Astrocyte (in vitro differentiated cells and primary cell): ENCODE data around the gene LDHD.

Source experiments
- CTCF ChIP-seq: IDR thresholded peaks from 2 replicates; pipeline ENCODE4 v1.5.1; 2011; ENCODE audit warnings: low read depth, mild to moderate bottlenecking, inconsistent platforms, low read length, moderate library complexity; ENCODE audit not compliant: insufficient read depth
- EZH2 ChIP-seq: IDR thresholded peaks from 2 replicates; pipeline ENCODE4 v1.6.1; 2012; ENCODE audit warnings: mild to moderate bottlenecking, low read length, inconsistent platforms; ENCODE audit not compliant: insufficient read depth

- TF ChIP-seq CTCF = no peak
- no peak for TF ChIP-seq EZH2
These were observed 5.5 kb upstream of the LDHD start for GRCh38 chr16:75121949-75122568.
